PFSK-1 (cell line): ENCODE measurements around the gene TARDBP.

Experiments used
- POLR2AphosphoS5 ChIP-seq: IDR thresholded peaks from 2 replicates; pipeline ENCODE4 v1.6.1; 2012; ENCODE audit warnings: low read depth, mild to moderate bottlenecking, control low read depth, low read length, moderate library complexity
- REST ChIP-seq, 2 experiments: IDR thresholded peaks; 2 replicates each; pipeline versions ENCODE4 v1.6.1 to v1.8.0; 2011 to 2012; ENCODE audit warnings: low read depth in 2 of 2, low read length in 2 of 2, control low read depth in 1 of 2, inconsistent platforms in 1 of 2, mild to moderate bottlenecking in 1 of 2, moderate library complexity in 1 of 2; ENCODE audit not compliant: insufficient read depth in 1 of 2
- SIN3A ChIP-seq: IDR thresholded peaks from 2 replicates; pipeline ENCODE4 v1.6.1; 2012; ENCODE audit warnings: mild to moderate bottlenecking, low read length, moderate library complexity, borderline replicate concordance; ENCODE audit not compliant: insufficient read depth

- TF ChIP-seq POLR2AphosphoS5, result no peak
- TF ChIP-seq SIN3A, result no peak
- TF ChIP-seq REST (IDR thresholded peaks at IDR 0.05; ENCODE audit: insufficient read depth in 1 of 2, low read depth in 2 of 2, low read length in 2 of 2), result no peak
These were observed 18.4 kb downstream of the TARDBP start for GRCh38 chr1:11030865-11031264.
